ENCODE data around the gene PSAP. TPM values are rescaled to one million over a fixed set of nuclear protein-coding genes. Genes with fewer than 3 reads are reported as not detected.

The PSAP gene
- total RNA-seq, 1 experiment from 2014 or later: 429 TPM

GRCh38 chr10:71864911-71865361, 13.9 kb upstream of the PSAP start:
- DNase-seq (ENCODE audit: low spot score): no peak
- no peak overlapping the region for H3K4me3 ChIP-seq (ENCODE audit: low read depth, low read length, poor library complexity, severe bottlenecking)
- peaks cover 16% of the 10 kb centered on the region for H3K4me1 ChIP-seq (ENCODE audit: insufficient read depth, low read length, poor library complexity, severe bottlenecking)
- ChIA-PET CTCF (no interaction called here), POLR2A (ENCODE audit: low non-redundant PET) (no interaction called here)
- no peak overlapping the region for H3K27ac ChIP-seq (ENCODE audit: low read depth, low read length, poor library complexity, severe bottlenecking)
- intact Hi-C loops (cut with micrococcal nuclease; ENCODE audit: unreplicated experiment): no loop called here
- no peak for TF ChIP-seq CTCF (conservative IDR thresholded peaks at IDR 0.05; ENCODE audit: low read depth, low read length)
- BruUV-seq (replicated peaks): no TSS peak
- no peaks in the 10 kb centered on the region for H3K36me3 ChIP-seq (ENCODE audit: insufficient read depth, low read length, poor library complexity, severe bottlenecking)
- no peaks in the 10 kb centered on the region for H3K27me3 ChIP-seq (replicated peaks; ENCODE audit: insufficient read depth, low read depth, low read length, poor library complexity)
- H3K9me3 ChIP-seq (ENCODE audit: low read depth, low read length, poor library complexity, severe bottlenecking): no peaks in the 10 kb centered on the region

DNA sequence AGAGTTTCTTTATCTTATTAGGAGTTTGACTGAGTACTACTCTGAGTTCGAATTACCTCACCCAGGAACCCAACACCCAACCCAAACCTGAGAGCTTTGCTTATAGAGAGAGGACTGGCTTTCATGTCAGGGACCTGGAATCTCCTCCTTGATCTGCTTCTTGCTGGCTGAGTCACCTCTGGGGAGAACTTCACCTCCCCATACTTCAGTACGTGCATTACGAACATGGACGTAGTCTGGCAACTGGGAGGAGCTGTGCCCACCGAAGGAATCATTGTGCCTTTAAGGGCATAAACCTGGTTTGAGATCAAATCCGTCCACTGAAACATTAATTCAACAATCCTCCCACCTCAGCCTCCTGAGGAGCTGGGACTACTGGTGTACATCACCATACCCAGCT, 12.2 kb upstream of the PSAP start:
- ChIA-PET POLR2A (ENCODE audit: low non-redundant PET) (no interaction called here), CTCF (no interaction called here)
- no peak for DNase-seq (ENCODE audit: low spot score)
- H3K36me3 ChIP-seq (ENCODE audit: insufficient read depth, low read length, poor library complexity, severe bottlenecking): no peaks in the 10 kb centered on the region
- TF ChIP-seq EZH2 (IDR thresholded peaks at IDR 0.05; ENCODE audit: borderline replicate concordance, low read depth, low read length, poor library complexity, severe bottlenecking) (no peak), CTCF (conservative IDR thresholded peaks at IDR 0.05; ENCODE audit: low read depth, low read length) (no peak)
- BruUV-seq (replicated peaks): no TSS peak
- no peak overlapping the region for H3K4me3 ChIP-seq (ENCODE audit: low read depth, low read length, poor library complexity, severe bottlenecking)
- intact Hi-C loops (cut with micrococcal nuclease; ENCODE audit: unreplicated experiment): no loop called here
- no peaks in the 10 kb centered on the region for H3K27me3 ChIP-seq (replicated peaks; ENCODE audit: insufficient read depth, low read depth, low read length, poor library complexity)
- H3K9me3 ChIP-seq (ENCODE audit: low read depth, low read length, poor library complexity, severe bottlenecking): no peaks in the 10 kb centered on the region
- peaks cover 18% of the 10 kb centered on the region for H3K4me1 ChIP-seq (ENCODE audit: insufficient read depth, low read length, poor library complexity, severe bottlenecking)
- no peak overlapping the region for H3K27ac ChIP-seq (ENCODE audit: low read depth, low read length, poor library complexity, severe bottlenecking)

DNA sequence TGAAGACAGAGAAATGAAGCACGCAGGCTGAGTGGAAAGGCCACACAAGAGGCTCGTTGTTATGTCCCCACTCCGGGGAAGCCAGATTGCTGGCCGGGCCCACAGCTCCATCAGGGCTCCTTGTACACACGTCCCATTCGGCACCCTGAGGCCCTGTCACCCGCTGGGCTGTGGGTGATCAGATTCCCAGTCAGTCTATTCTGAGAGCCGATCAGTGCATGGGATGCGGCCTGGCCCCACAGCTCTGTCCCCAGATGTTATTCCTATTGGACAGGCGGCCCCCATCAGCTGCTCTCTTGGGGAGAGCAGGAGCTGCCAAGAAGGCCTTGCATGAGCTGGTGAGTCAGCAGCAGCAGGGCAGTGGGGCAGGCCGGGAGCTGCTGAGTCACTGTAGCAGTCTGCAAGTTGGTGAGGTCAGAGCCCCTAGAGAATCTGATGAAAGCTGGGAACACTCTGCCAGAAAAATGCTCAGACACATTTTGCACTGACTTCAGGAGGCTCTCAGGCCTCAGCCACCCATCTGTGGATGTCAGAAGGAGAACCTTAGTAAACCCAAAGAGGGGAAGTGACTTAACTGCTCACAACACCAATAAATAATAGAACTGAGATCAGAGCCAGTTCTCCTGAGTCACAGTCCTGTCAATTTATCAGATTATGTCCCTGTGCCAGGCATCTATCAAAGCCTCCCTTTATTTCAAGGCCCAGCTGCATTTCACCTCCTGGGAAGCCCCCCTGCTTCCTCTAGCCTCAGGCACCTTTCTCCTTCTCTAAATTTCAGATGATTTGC, 9.4 kb upstream of the PSAP start:
- no peaks in the 10 kb centered on the region for H3K36me3 ChIP-seq (ENCODE audit: insufficient read depth, low read length, poor library complexity, severe bottlenecking)
- H3K9me3 ChIP-seq (ENCODE audit: low read depth, low read length, poor library complexity, severe bottlenecking): no peaks in the 10 kb centered on the region
- H3K27me3 ChIP-seq (replicated peaks; ENCODE audit: insufficient read depth, low read depth, low read length, poor library complexity): no peaks in the 10 kb centered on the region
- ChIA-PET POLR2A (ENCODE audit: low non-redundant PET) (interaction anchor here (1.7 kb wide), 1 partner anchor 10 kb away, joined by 14 read pairs; the partner anchor contains the start of gene PSAP), CTCF (interaction anchor here (1.1 kb wide), 2 partner anchors 9 to 36 kb away, joined by 4 to 7 read pairs; partner anchors contain the start of gene PSAP)
- TF ChIP-seq CTCF (conservative IDR thresholded peaks at IDR 0.05; ENCODE audit: low read depth, low read length): no peak
- no peak for TF ChIP-seq EZH2 (IDR thresholded peaks at IDR 0.05; ENCODE audit: borderline replicate concordance, low read depth, low read length, poor library complexity, severe bottlenecking)
- peak overlapping the region; percentile 94 for H3K27ac ChIP-seq (ENCODE audit: low read depth, low read length, poor library complexity, severe bottlenecking)
- peak; percentile 97 for DNase-seq (ENCODE audit: low spot score)
- BruUV-seq (replicated peaks): TSS peak; percentile 99
- peaks cover 18% of the 10 kb centered on the region for H3K4me1 ChIP-seq (ENCODE audit: insufficient read depth, low read length, poor library complexity, severe bottlenecking)
- no peak overlapping the region for H3K4me3 ChIP-seq (ENCODE audit: low read depth, low read length, poor library complexity, severe bottlenecking)
- intact Hi-C loops (cut with micrococcal nuclease; ENCODE audit: unreplicated experiment): no loop called here
